GM12891 (cell line): ENCODE measurements around the gene COL21A1.

ENCODE experiments used
- PAX5 ChIP-seq: IDR thresholded peaks from 2 replicates; pipeline ENCODE4 v1.6.1; 2011; ENCODE audit warnings: low read length, moderate library complexity, mild to moderate bottlenecking; ENCODE audit not compliant: insufficient read depth, severe bottlenecking
- POLR2A ChIP-seq: IDR thresholded peaks from 2 replicates; pipeline ENCODE4 v1.6.1; 2011; ENCODE audit warnings: low read depth, low read length, control low read depth
- POLR2AphosphoS5 ChIP-seq: IDR thresholded peaks from 2 replicates; pipeline ENCODE4 v1.6.1; 2011; ENCODE audit warnings: low read depth, low read length, control low read depth
- POU2F2 ChIP-seq: IDR thresholded peaks from 2 replicates; pipeline ENCODE4 v1.6.1; 2011; ENCODE audit warnings: low read depth, mild to moderate bottlenecking, control low read depth, low read length, moderate library complexity
- SPI1 ChIP-seq: IDR thresholded peaks from 2 replicates; pipeline ENCODE4 v1.6.1; 2011; ENCODE audit warnings: low read depth, low read length, control low read depth
- TAF1 ChIP-seq: IDR thresholded peaks from 2 replicates; pipeline ENCODE4 v1.6.1; 2011; ENCODE audit warnings: low read depth, low read length, control low read depth

DNA sequence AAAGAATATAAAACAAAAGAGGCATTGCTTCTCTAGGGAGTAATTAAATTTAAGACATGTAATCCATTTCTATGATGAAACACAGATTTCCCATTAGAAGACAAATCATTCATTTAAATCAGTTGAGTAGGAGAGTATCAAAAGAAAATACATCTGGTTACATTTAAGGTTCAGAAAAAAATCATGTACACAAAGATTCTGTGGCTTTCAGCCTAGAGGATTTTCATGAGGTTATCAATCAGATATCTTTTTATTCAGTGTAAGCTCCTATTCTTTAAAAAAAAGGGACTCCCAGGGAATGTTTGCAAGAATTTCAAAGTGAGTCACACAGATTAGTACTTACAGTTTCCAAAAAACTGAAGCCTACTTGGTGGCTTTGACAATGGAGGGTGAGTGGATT lies 24.9 kb downstream of the COL21A1 start:
- no peak for TF ChIP-seq POLR2A
- no peak for TF ChIP-seq POLR2AphosphoS5
- no peak for TF ChIP-seq PAX5
- TF ChIP-seq POU2F2 = no peak
- TF ChIP-seq TAF1 = no peak
- no peak for TF ChIP-seq SPI1
